HG02610 (cell line): ENCODE results near the gene MAP3K14.

ENCODE experiments used
- ATAC-seq: cut with Tn5 transposase; IDR thresholded peaks from one replicate; pipeline ENCODE4 v1.9.1; 2021; ENCODE audit warnings: mild to moderate bottlenecking, moderate library complexity; ENCODE audit not compliant: unreplicated experiment

MAP3K14 gene

DNA sequence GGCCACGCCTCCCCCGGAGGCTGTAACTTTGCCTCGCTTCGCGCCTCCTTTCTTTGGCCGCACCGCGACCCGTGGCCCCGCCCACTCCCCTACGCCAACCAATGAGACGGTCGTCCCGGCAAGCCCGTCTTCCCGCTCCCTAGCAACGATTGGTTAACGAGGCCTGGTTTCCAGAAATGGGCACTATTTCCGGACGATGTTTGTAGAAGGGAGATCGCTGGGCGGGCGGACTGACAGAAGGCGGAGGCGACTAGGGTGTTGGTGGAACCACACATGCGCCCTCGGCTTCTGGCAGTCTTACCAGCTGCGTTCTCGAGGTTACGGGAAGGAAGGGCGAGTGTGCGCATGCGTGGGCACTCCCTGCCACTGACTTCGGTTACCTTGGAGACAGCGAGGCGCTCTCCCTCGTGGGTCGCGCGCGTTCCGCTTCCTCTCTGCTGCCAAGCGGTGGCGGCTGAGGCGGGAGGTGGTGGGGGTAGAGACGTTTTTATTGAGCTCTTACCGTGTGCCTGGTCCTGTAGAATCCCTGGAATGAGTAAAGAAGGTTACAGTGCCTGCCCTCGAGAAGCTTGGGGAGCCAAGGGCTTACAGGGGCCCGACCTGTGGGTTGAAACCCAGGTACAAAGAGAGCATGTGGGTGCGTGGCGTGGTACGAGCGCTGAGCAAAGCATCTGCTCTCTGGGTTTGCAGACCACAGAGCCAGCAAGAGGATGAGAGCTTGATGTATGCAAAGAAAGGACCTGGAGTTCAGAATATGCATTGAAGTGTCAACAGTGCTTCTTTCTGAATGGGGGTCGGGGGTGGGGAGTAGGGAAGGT is 500 bp upstream of the MAP3K14 start:
- ATAC-seq, result peak; percentile 66

- no peak for ATAC-seq
These were observed 979 bp downstream of the MAP3K14 start for GRCh38 chr17:45315648-45316433.

GRCh38 chr17:45314741-45315647 is 1.8 kb downstream of the MAP3K14 start:
- no peak for ATAC-seq

DNA sequence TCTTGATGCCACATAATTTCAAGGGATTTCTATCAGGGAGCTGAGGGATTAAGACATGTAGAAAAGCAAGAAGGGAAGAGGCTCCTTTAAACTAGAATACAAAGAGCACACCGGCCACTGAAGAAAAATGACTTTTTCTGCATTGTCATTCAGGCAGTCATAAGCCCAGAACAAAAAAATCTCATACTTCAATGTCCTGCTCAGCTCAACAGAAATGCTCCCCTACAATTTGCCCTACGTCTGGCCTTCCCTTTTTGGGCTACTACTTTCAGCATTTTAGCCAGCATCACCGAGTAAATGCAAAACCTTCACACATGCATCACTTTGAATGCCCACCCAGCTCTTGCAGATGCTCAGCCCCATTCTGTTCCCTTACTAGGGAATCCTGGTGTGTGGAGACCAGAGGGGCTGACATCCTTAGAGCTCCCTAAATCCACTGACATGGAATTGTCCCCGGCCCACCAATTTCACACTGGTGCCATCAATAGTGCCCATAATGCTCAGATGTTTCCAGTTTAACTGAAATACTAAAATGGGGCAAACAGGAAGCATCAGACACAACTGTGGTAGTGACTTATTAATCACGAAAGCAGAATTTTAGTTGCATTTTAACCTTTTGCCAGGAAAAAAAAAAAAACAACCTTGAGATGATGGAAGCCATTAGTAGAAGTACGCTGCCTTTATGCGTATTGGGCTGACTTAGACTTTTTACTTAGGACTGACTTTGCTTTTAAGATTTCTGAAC is 2.7 kb downstream of the MAP3K14 start:
- no peak for ATAC-seq

- ATAC-seq, result no peak
These were observed 3.4 kb downstream of the MAP3K14 start for GRCh38 chr17:45313421-45313771.

GRCh38 chr17:45312477-45313420 is 4.1 kb downstream of the MAP3K14 start:
- ATAC-seq, result no peak

DNA sequence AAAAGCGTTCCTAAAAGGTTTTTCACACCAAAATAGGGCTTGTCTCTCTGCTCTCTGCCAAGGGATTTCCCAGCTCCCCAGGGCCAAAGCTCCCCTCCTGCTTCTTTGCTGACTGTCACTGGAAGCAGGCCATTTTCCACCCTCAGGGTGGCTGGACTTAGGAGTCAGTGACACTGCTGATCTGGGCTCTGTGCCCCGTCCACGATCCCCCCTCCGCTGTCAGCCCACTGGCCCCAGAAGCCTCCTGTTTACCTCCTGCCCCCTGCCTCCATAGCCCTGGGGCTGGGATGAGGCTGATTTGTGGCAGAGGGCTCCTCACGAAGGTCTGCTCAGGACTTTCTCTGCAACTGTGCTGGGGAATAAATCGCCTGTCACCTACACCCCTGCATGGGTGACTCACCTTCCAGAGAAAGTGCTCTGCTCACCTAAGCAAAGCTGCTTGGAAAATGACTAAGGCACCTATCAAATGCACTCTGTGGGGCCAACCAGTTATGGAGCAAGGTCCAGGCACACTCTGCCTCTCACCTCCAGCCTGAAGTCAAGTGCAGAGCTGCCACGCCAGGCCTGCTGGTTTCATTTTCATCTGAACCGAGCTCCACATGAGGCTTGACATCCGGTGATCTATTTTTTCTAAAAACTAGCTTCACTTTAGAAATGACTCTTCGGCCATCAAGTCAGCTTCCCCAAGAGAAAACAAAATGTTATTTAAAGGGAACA is 4.9 kb downstream of the MAP3K14 start:
- peak; percentile 33 for ATAC-seq

- ATAC-seq, result no peak
These were observed 5.4 kb downstream of the MAP3K14 start for GRCh38 chr17:45311401-45311759.

DNA sequence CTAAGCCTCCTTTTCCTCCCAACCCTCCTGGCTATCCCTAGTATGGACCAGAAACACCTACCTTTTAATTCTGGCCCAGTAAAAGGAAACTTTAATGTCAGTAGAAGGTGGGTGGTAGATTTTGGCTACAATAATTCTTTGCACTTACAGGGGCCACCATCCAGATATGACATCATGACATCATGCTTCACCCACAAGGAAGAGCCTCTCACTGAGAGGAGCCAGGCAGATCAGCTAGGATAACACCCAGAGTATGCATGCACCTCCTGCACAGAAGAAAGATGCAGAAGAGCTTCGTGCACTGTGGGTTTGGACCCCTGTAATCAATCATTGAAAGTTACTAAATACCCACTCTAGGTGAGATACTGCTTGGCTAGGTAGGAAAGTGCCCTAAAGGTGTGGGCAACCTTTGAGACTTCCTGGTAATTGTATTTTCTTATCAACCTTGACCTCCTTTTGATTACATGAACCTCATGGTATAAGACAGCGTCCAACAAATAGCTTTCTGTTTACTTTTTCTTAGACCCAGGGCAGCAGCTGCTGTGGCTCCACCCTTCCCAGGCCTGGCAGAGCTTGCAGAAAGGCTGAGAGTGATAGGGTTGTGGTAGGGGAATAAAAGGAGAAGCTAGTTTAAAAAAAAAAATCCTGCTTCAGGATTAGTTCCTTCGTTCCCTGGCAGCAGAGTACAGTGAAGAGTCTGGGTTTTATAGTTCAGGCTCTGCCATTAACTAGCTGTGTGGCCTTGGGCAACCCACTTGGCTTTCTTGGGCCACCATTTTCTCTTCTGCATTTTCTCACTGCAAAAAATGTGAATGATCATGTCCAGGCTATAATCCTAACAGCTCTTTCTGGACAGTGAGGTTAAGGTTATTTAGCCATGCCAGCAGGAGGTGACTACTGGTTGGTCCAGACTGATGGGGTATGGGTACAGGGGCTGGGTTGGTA is 6.2 kb downstream of the MAP3K14 start:
- no peak for ATAC-seq

GRCh38 chr17:45309400-45309799 is 7.4 kb downstream of the MAP3K14 start:
- ATAC-seq, result no peak

DNA sequence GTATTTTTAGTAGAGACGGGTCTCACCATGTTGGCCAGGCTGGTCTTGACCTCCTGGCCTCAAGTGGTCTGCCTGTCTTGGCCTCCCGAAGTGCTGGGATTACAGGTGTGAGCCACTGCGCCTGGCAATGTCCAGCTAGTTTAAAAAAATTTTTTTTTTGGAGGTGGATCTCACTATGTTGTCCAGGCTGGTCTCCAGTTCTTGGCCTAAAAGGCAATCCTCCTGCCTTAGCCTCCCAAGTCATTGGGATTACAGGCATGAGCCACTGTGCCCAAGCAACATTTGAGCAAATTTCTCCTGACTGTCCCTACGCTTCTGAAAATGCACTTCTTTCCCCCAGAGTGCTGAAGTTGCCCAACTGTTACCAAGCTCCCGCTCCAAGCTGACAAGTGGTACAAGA is 8.0 kb downstream of the MAP3K14 start:
- no peak for ATAC-seq

DNA sequence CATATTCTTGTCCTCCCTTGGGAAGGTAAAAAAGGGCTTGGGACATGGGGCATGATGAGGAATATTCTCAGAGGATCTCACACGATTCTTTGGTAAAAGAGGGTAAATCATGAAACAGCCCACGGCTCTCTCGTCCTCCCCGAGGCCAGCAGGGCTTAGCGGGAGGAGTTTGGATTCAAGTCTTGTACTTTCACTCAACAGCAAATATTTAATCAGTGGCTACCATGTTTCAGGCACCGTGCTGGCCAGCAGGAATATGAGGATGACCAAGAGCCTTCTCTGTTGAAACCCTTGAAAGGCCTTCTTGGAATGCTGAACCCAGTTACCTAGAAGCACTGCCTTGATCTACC is 8.8 kb downstream of the MAP3K14 start:
- ATAC-seq, result no peak

DNA sequence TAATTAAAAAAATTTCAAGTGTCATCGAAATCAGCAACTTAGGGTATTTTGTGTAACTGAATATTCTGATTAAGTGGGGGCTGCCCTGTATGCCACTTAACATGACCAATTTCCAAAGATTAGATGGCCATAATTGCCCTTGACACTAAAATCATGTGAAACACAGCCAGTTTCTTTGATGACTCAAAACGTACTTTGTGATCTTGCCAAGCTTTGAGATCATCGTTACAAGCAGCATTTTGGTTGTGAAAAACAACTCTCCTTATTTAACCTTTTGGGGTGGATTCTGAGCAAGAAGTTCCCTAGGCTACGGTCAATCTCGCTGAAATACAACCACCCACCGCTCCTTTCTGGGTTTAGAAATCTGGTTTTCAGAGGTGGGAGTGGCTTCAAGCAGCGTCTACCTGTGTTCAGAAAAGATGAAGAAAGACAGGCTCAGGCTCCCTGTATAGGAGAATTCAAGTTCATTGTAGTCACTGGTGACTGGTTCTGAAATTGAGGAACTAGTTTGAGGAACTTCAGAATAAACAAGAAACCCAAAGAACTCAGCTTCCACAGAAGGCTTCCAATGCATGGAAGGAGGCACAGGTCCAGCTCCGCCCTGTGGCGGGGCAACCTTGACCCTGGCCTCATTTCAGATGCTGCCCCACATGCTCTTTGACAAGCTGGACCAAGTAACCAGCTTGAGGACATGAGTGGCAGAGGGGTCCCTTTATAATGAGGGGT is 9.4 kb downstream of the MAP3K14 start:
- peak; percentile 27 for ATAC-seq

GRCh38 chr17:45306623-45307022 is 10.2 kb downstream of the MAP3K14 start:
- no peak for ATAC-seq

- no peak for ATAC-seq
These were observed 10.7 kb downstream of the MAP3K14 start for GRCh38 chr17:45306094-45306493.

GRCh38 chr17:45305530-45306087 is 11.2 kb downstream of the MAP3K14 start:
- no peak for ATAC-seq

DNA sequence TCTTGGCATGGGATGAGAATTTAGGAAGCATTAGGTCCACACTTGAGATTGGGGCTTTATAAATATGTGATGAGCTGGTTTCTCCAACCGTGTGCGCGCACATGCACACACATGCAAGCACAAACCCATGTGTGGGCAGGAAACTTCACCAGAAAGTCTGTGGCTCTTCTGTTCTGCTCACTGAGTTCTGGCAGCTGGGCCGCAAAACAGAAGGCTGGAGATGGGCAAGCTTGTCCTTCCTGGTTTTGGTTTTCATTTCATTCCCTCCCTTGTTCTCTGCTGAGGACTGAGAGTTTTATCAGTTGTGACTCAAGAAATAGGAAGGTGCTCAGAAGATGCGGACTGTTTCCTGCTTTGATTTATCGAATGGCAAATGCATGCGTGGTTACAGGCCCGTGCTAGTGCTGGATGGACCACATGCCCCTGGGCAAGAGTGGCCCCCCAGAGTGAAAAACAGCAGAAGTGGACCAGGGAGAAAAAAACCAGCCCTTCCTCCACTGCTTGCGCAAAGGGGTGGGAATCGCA is 14.1 kb downstream of the MAP3K14 start:
- ATAC-seq, result peak; percentile 68
